Trophoblast cell (in vitro differentiated cells and primary cell): Measurements from ENCODE around the gene AMOTL1.

ENCODE experiments used
- DNase-seq, 2 donors: peaks; one replicate each; pipeline ENCODE4 v3.0.0-alpha.2; 2016
- H2AFZ ChIP-seq: 2 replicates; pipeline ENCODE4 v1.6.1; 2013; ENCODE audit warnings: low read length, moderate library complexity, mild to moderate bottlenecking; ENCODE audit not compliant: insufficient read depth, poor library complexity
- H2AK5ac ChIP-seq: 2 replicates; pipeline ENCODE4 v1.6.1; 2013; ENCODE audit warnings: mild to moderate bottlenecking, low read length
- H2BK120ac ChIP-seq: 2 replicates; pipeline ENCODE4 v1.6.1; 2013; ENCODE audit warnings: low read length, mild to moderate bottlenecking, moderate library complexity; ENCODE audit not compliant: insufficient read depth, poor library complexity
- H2BK12ac ChIP-seq: 2 replicates; pipeline ENCODE4 v1.6.1; 2013; ENCODE audit warnings: mild to moderate bottlenecking, low read length, moderate library complexity
- H2BK5ac ChIP-seq: 2 replicates; pipeline ENCODE4 v1.6.1; 2013; ENCODE audit warnings: low read length, low read depth, moderate library complexity, mild to moderate bottlenecking; ENCODE audit not compliant: poor library complexity
- H3K14ac ChIP-seq: 2 replicates; pipeline ENCODE4 v1.6.1; 2013; ENCODE audit warnings: mild to moderate bottlenecking, low read length
- H3K18ac ChIP-seq: 2 replicates; pipeline ENCODE4 v1.6.1; 2013; ENCODE audit warnings: mild to moderate bottlenecking, low read length
- H3K23ac ChIP-seq: 2 replicates; pipeline ENCODE4 v1.6.1; 2013; ENCODE audit warnings: low read length
- H3K27ac ChIP-seq: 2 replicates; pipeline ENCODE4 v1.5.1; 2013; ENCODE audit warnings: low read depth, mild to moderate bottlenecking, inconsistent platforms, low read length, moderate library complexity
- H3K27me3 ChIP-seq: 2 replicates; pipeline ENCODE4 v1.6.1; 2013; ENCODE audit warnings: inconsistent platforms, mild to moderate bottlenecking, low read length, moderate library complexity; ENCODE audit not compliant: insufficient read depth
- H3K36me3 ChIP-seq, 2 experiments: 1 replicate in 1 of 2; 2 replicates in 1 of 2; pipeline ENCODE4 v1.6.1; 2013; ENCODE audit warnings: low read length in 2 of 2, mild to moderate bottlenecking in 2 of 2, moderate library complexity in 1 of 2; ENCODE audit not compliant: insufficient read depth in 2 of 2, control insufficient read depth in 1 of 2
- H3K4ac ChIP-seq: 2 replicates; pipeline ENCODE4 v1.6.1; 2013; ENCODE audit warnings: low read depth, mild to moderate bottlenecking, low read length, moderate library complexity
- H3K4me1 ChIP-seq, 2 experiments: 1 replicate in 1 of 2; 2 replicates in 1 of 2; pipeline ENCODE4 v1.6.1; 2013; ENCODE audit warnings: low read length in 2 of 2, mild to moderate bottlenecking in 2 of 2, moderate library complexity in 1 of 2; ENCODE audit not compliant: insufficient read depth in 2 of 2, control insufficient read depth in 1 of 2
- H3K4me2 ChIP-seq: 2 replicates; pipeline ENCODE4 v1.6.1; 2013; ENCODE audit warnings: inconsistent platforms, mild to moderate bottlenecking, low read length, moderate library complexity
- H3K4me3 ChIP-seq: 2 replicates; pipeline ENCODE4 v1.5.1; 2013; ENCODE audit warnings: mild to moderate bottlenecking, low read depth, low read length, inconsistent platforms
- H3K79me1 ChIP-seq: one replicate; pipeline ENCODE4 v1.6.1; 2013; ENCODE audit warnings: low read length
- H3K79me2 ChIP-seq: 2 replicates; pipeline ENCODE4 v1.6.1; 2013; ENCODE audit warnings: low read length, mild to moderate bottlenecking; ENCODE audit not compliant: control insufficient read depth, insufficient read depth, poor library complexity
- H3K9ac ChIP-seq: 2 replicates; pipeline ENCODE4 v1.6.1; 2013; ENCODE audit warnings: mild to moderate bottlenecking, low read length
- H3K9me3 ChIP-seq: 2 replicates; pipeline ENCODE4 v1.6.1; 2013; ENCODE audit warnings: low read depth, mild to moderate bottlenecking, control low read depth, inconsistent platforms, low read length; ENCODE audit not compliant: insufficient read depth
- H4K12ac ChIP-seq: 2 replicates; pipeline ENCODE4 v1.6.1; 2013; ENCODE audit warnings: low read depth, mild to moderate bottlenecking, low read length, moderate library complexity
- H4K8ac ChIP-seq: 2 replicates; pipeline ENCODE4 v1.6.1; 2013; ENCODE audit warnings: low read depth, mild to moderate bottlenecking, low read length, moderate library complexity
- H4K91ac ChIP-seq: one replicate; pipeline ENCODE4 v1.6.1; 2013; ENCODE audit warnings: low read depth, mild to moderate bottlenecking, low read length, moderate library complexity
- WGBS: extraction: QIAGEN DNeasy Blood & Tissue Kit; methylation state at CpG from one replicate; pipeline ENCODE4 v1.1.7; 2013; ENCODE audit warnings: missing lambda C conversion rate; ENCODE audit not compliant: insufficient read length, insufficient coverage; ENCODE audit errors: extremely low coverage; 5-methylcytosine and 5-hydroxymethylcytosine counted together

Gene AMOTL1

DNA sequence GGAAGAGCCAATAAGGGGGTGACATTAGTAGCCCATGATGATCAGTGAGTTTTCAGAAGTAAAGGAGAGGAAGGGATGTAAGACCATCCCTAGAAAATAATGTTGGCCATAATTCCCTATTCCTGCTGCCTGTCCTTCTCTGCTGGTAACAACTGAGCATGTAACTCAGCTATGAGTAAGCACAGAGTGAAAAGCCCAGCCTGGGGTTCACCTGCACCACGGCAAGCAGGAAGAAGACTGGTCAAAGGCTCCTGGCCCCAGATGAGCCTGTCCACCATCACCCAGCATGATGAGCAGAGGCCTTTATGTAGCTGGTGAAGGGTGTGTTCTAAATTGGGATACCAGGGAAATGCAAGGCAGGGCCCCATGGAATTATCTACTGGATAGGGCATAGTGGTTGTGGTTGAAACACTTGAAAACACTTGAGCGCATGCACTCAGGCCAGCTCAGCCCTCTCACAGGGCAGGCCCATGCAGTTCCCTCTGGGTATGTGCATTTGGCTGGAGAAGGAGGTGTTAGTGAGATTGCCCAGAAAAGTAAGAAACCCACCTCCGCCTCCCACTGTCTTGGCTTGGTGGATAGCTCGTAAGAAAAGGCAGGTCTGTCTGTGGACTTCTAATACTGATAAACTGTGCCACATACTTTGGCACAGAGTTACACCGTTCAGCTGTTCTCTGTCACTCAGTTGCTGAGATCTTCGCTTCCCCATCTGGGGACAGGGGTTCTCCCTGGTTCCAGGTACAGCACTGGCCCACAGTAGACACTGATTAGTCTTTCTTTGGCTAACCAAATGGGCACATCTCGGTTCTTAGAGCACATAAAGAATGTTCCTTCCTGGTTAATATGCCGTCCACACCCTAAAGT is 86.8 kb downstream of the AMOTL1 start:
- Histone ChIP-seq H4K8ac (no peak overlapping the region), H3K4me2 (no peak overlapping the region), H3K4me3 (no peak overlapping the region), H3K4me1 (peaks cover 2% of the 10 kb centered on the region in 2 experiments), H3K36me3 (peaks cover 42 to 67% of the 10 kb centered on the region in 2 experiments), H3K79me2 (no peaks in the 10 kb centered on the region), H2AK5ac (no peak overlapping the region), H2BK12ac (no peak overlapping the region), H2BK120ac (no peak overlapping the region), H4K91ac (no peak overlapping the region), H3K9ac (no peak overlapping the region), H2BK5ac (no peak overlapping the region), H3K18ac (no peak overlapping the region), H3K27me3 (no peaks in the 10 kb centered on the region), H3K23ac (no peak overlapping the region), H4K12ac (no peak overlapping the region), H3K4ac (no peak overlapping the region), H3K27ac (no peak overlapping the region), H2AFZ (no peak overlapping the region), H3K79me1 (no peaks in the 10 kb centered on the region), H3K14ac (no peak overlapping the region), H3K9me3 (no peaks in the 10 kb centered on the region)
- DNase-seq: no peak
- no CpG with 5 or more reads among the region's 8 CpGs for WGBS

DNA sequence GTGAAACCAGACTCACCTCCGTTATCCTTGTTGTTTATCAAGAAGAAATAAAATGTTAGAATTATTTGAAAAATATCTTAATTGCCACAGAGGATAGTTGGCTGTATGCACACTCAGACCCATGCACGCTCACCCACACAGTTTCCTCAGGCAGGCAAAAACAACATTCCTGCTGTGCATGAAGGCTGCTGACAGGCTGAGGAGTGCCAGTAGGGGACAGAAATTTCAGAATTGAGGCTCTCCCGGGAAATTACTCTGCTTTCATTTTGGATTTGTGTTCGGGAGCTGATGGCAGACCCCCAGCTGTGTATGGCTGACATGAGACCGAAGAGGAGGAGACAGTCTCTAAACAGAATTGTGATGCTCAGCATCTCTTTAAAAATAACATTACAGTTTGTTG is 87.5 kb downstream of the AMOTL1 start:
- WGBS: no CpG with 5 or more reads among the region's 5 CpGs
- Histone ChIP-seq H3K14ac (no peak overlapping the region), H3K4me2 (no peak overlapping the region), H2BK120ac (no peak overlapping the region), H2AK5ac (no peak overlapping the region), H4K8ac (no peak overlapping the region), H3K4ac (no peak overlapping the region), H3K4me3 (no peak overlapping the region), H3K79me2 (no peaks in the 10 kb centered on the region), H3K36me3 (peaks cover 38 to 64% of the 10 kb centered on the region in 2 experiments), H3K23ac (no peak overlapping the region), H3K9ac (no peak overlapping the region), H3K4me1 (peaks cover 2% of the 10 kb centered on the region in 2 experiments), H2AFZ (no peak overlapping the region), H3K79me1 (no peaks in the 10 kb centered on the region), H3K18ac (no peak overlapping the region), H3K27ac (no peak overlapping the region), H4K91ac (no peak overlapping the region), H2BK12ac (no peak overlapping the region), H2BK5ac (no peak overlapping the region), H4K12ac (no peak overlapping the region), H3K27me3 (no peaks in the 10 kb centered on the region), H3K9me3 (no peaks in the 10 kb centered on the region)
- no peak for DNase-seq

GRCh38 chr11:94856443-94856842 is 88.3 kb downstream of the AMOTL1 start:
- H3K4me2 ChIP-seq: no peak overlapping the region
- no peak overlapping the region for H3K9ac ChIP-seq
- H2BK12ac ChIP-seq: no peak overlapping the region
- no peak overlapping the region for H2AFZ ChIP-seq
- no peaks in the 10 kb centered on the region for H3K9me3 ChIP-seq
- no CpG with 5 or more reads among the region's 6 CpGs for WGBS
- no peaks in the 10 kb centered on the region for H3K79me1 ChIP-seq
- H2BK5ac ChIP-seq: no peak overlapping the region
- no peak overlapping the region for H3K4me3 ChIP-seq
- H3K27me3 ChIP-seq: no peaks in the 10 kb centered on the region
- H3K27ac ChIP-seq: no peak overlapping the region
- no peak overlapping the region for H4K8ac ChIP-seq
- H2AK5ac ChIP-seq: no peak overlapping the region
- peaks cover 44 to 67% of the 10 kb centered on the region in 2 experiments for H3K36me3 ChIP-seq
- H2BK120ac ChIP-seq: no peak overlapping the region
- no peak overlapping the region for H3K4ac ChIP-seq
- no peak overlapping the region for H4K91ac ChIP-seq
- peaks cover 2% of the 10 kb centered on the region in 2 experiments for H3K4me1 ChIP-seq
- no peak overlapping the region for H4K12ac ChIP-seq
- no peak overlapping the region for H3K18ac ChIP-seq
- H3K79me2 ChIP-seq: no peaks in the 10 kb centered on the region
- no peak overlapping the region for H3K23ac ChIP-seq
- no peak for DNase-seq
- no peak overlapping the region for H3K14ac ChIP-seq

- H3K23ac ChIP-seq: no peak overlapping the region
- no CpG with 5 or more reads among the region's 2 CpGs for WGBS
- H3K36me3 ChIP-seq: peaks cover 45 to 66% of the 10 kb centered on the region in 2 experiments
These were observed 89.2 kb downstream of the AMOTL1 start for GRCh38 chr11:94857337-94857736.

More at GRCh38 chr11:94857337-94857736, 89.2 kb downstream of the AMOTL1 start:
- Histone ChIP-seq H3K27ac (no peak overlapping the region), H2BK120ac (no peak overlapping the region), H3K4ac (no peak overlapping the region), H3K79me2 (no peaks in the 10 kb centered on the region), H2AK5ac (no peak overlapping the region), H2BK12ac (no peak overlapping the region), H4K91ac (no peak overlapping the region), H4K8ac (no peak overlapping the region), H4K12ac (no peak overlapping the region), H3K9me3 (no peaks in the 10 kb centered on the region), H3K27me3 (no peaks in the 10 kb centered on the region), H3K4me2 (no peak overlapping the region), H3K9ac (no peak overlapping the region), H3K18ac (no peak overlapping the region), H2BK5ac (no peak overlapping the region), H3K4me1 (peaks cover 2% of the 10 kb centered on the region in 2 experiments), H3K4me3 (no peak overlapping the region), H3K79me1 (no peaks in the 10 kb centered on the region), H2AFZ (no peak overlapping the region), H3K14ac (no peak overlapping the region)
- DNase-seq: no peak
